ENCODE measurements around the gene KNTC1. TPM values are rescaled to one million over a fixed set of nuclear protein-coding genes. Genes with fewer than 3 reads are reported as not detected.
"Not testable (repeated sequence)": the region's sequence is repeated elsewhere in the genome, so short reads cannot be mapped to it uniquely, and the experiment has no call there.

Gene KNTC1
- polyA plus RNA-seq, 3 donors, result 35.0 to 48.4 (median 45.9) TPM

DNA sequence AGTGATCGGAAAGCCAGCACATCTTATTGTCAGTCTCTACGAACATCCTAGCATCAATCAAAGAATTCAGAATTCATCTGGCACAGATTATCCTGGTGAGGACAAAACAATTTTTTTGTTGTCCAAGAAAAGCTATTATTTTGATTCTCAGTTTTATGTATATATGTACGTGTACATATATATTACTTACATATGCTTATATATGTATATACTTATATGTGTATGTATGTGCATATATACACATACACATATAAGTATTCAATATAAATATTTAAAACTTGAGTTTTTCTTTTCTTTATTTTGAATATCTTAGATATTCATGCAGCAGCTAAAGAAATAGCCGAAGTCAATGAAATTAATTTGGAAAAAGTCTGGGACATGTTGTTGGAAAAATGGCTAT is 77.9 kb downstream of the KNTC1 start:
- no peak for DNase-seq (ENCODE audit: extremely low read depth in 1 of 11, low read depth in 9 of 11, low spot score in 4 of 11)

DNA sequence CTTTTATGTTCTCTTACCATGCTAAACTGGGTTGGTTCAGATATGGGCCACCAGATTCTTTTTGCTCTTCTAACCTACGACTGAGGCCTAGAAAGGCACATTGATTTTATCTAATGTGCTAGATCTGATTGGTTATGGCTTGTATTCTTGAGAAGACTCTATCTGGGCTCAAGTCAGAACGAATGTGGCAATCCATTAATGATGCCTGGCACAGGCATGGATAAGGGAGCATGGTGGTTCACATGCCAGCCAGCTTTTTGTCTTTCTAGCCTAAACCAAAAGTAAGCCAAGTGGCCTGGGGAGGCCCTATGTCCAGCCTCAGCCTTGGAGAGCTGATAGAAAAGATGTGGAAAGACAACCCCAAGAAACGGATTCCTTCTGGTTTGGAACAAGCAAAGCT is 82.7 kb downstream of the KNTC1 start:
- no peak for DNase-seq (ENCODE audit: extremely low read depth in 1 of 11, low read depth in 9 of 11, low spot score in 4 of 11)

DNA sequence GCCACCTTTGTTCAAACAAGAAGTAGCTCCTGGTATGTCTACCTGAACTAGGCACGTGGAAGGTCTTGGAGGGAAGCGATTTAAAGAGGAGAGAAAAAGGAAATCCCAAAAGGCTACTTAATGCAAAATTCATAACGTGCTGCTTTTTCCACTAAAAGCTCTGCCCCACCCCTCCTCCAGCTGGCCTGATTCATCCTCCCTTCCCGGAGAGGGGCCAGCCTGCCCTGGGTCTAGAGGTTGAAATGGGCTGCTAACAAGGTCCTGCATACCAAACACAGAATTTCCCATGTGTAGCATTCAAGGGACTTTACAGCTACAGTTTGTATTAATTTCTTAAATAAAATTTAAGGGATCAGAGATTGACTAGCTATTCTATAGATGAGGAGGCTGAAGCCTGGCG is 83.2 kb downstream of the KNTC1 start:
- no peak for DNase-seq (ENCODE audit: extremely low read depth in 1 of 11, low read depth in 9 of 11, low spot score in 4 of 11)

DNA sequence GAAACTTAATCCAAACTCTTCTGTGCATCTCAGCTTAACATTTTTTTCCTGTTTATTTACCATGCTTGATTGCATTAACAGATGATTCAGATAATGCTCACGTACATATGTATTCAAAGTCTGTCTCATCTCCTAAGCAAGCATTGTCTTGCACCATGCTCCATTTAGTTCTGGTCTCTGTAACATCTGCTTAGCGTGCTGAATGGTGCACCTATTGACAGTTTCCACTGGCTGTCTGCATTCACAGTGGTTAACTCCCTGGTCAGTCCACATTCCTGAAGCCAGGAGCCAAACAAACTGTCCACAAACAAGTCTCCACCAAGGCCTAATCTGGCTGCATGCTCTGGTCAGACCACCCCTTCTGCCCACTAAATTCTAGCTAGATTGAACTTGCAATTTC is 83.9 kb downstream of the KNTC1 start:
- no peak for DNase-seq (ENCODE audit: extremely low read depth in 1 of 11, low read depth in 9 of 11, low spot score in 4 of 11)

GRCh38 chr12:122614839-122615238 is 87.8 kb downstream of the KNTC1 start:
- DNase-seq (ENCODE audit: extremely low read depth in 1 of 11, low read depth in 9 of 11, low spot score in 4 of 11), result no peak

DNA sequence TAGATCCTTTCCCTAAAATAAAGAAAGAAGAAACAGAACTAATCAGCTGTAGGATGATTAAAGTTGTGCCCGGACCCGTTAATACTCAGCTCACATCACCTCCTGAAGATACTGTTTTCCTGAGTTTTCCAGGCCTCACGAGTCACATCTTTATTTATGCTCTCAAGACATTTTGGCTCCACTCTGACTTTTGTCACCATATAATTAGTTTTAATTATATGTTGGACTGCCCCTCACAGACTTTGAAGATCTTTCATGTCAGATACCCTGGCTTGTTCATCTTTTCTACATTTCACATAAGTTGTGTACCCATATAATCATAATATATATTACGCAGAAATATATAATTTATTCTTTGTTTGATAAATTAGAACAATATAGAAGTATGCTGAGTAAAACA is 88.7 kb downstream of the KNTC1 start:
- DNase-seq (ENCODE audit: extremely low read depth in 1 of 11, low read depth in 9 of 11, low spot score in 4 of 11), result no peak

DNA sequence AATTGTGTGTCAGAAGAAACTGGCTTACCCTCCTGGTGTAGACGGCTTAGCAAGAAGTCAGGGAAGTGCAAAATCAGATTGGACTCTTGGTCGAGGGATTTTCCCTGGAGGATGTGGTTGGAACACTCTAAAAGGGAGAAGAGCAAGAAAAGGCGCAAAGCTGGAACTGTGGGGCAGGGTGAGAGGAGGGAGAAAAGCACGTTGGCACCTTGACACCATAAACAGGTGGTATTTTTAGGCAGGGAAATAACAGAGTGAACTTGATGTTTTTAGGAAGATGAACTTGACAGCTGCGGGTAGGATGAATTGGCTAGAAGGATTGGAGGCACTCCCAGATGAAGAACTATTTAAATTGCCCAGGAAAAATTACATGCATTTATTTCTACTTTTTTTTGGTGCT is 108.4 kb downstream of the KNTC1 start:
- no peak for DNase-seq (ENCODE audit: extremely low read depth in 1 of 11, low read depth in 9 of 11, low spot score in 4 of 11)

- DNase-seq (ENCODE audit: extremely low read depth in 1 of 11, low read depth in 9 of 11, low spot score in 4 of 11), result no peak
Measured at GRCh38 chr12:122643207-122643805, 116.3 kb downstream of the KNTC1 start.

- no peak for DNase-seq (ENCODE audit: extremely low read depth in 1 of 11, low read depth in 9 of 11, low spot score in 4 of 11)
Measured at GRCh38 chr12:122646517-122647217, 119.6 kb downstream of the KNTC1 start.

DNA sequence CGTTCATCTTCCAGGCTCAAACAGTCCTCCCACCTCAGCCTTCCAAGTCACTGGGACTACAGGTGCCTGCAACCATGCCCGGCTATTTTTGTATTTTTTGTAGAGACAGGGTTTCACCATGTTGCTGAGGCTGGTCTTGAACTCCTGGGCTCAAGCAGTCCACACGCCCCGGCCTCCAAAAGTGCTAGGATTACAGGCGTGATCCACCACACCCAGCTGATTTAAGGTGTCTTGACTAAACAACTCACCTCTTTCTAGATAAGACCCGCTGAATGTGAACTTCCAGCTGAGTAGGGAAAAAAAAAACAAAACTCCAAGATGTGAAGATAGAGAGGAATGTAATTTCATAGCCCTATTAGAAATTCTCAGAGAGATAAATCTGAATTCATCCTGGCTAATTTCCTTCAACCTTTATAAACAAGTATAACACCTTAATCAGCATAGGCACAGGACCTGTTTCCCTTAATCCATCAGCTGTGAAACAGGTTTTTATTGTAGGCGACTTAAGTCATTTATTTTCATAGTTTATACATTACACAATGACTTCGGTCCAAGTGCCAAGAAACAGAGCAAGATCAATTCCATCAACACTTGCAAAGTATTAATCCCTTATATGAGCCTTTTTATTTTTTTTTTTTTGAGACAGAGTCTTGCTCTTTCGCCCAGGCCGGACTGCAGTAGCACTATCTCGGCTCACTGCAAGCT is 124.6 kb downstream of the KNTC1 start:
- DNase-seq (ENCODE audit: extremely low read depth in 1 of 11, low read depth in 9 of 11, low spot score in 4 of 11), result no peak

DNA sequence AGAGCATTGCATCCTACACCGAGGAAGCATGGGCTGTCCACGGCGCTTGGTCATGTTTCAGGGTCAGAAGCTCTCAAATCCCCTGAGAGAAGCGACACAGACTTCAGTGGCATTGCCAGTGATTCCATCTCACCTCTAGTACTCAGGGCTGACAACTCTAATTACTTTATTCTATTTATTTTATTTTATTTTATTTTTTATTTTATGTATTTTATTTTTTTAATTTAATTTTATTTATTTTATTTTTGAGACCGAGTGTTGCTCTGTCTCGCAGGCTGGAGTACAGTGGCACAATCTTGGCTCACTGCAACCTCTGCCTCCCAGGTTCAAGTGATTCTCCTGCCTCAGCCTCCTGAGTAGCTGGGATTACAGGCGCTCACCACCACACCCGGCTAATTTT is 126.2 kb downstream of the KNTC1 start:
- DNase-seq (ENCODE audit: extremely low read depth in 1 of 11, low read depth in 9 of 11, low spot score in 4 of 11), result not testable (repeated sequence)

GRCh38 chr12:122656298-122656697 is 129.2 kb downstream of the KNTC1 start:
- no peak for DNase-seq (ENCODE audit: extremely low read depth in 1 of 11, low read depth in 9 of 11, low spot score in 4 of 11)

- DNase-seq (ENCODE audit: extremely low read depth in 1 of 11, low read depth in 9 of 11, low spot score in 4 of 11), result no peak
Measured at GRCh38 chr12:122659579-122659978, 132.5 kb downstream of the KNTC1 start.

DNA sequence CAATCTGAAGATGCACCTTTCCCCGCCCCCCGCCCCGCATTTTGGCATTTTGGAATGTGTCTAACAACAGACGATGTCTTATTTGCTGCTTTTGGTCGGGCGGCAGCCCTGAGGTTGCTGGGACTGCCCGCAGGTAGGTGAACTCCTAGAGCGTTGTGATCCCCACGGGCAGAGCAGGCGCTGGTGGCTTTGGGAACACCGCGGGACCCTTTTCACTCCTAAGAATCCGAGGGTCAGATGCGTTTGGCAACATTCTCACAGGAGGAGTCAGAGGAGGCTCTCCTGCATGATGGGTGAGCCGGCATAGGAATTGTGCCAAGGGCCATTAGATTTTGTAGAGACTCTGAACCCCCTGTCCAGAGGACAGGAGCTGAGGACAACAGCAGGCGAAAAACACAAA is 134.2 kb downstream of the KNTC1 start:
- no peak for DNase-seq (ENCODE audit: extremely low read depth in 1 of 11, low read depth in 9 of 11, low spot score in 4 of 11)

DNA sequence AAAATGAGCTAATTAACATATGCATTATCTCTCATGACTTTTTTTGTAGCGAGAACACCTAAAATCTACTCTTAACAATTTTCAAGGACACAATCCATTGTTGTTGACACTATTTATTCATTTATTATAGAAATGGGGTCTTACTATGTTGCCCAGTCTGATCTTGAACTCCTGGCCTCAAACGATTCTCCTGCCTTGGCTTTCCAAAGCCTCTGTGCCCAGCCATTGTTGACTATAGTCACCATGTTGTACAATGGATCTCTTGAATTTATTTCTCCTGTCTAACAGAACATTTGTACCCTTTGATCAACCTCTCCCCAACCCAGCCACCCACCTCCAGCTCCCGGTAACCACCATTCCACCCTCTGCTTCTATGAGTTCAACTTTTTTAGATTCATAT is 134.9 kb downstream of the KNTC1 start:
- DNase-seq (ENCODE audit: extremely low read depth in 1 of 11, low read depth in 9 of 11, low spot score in 4 of 11), result no peak

DNA sequence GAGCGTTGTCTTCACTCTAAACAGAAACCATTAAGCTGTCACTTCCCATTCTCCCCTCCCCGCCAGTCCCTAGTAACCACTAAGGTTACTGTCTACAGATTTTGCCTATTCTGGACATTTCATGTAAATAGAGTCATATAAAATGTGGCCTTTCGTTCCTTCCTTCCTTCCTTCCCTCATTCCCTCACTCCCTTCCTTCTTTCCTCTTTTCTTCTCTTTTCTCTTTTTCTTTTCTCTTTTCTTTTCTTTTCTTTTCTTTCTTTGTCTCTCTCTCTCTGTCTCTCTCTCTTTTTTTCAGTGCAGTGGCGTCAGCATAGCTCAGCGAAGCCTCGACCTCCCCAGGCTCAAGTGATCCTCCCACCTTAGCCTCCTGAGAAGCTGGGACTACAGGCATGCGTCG is 138.3 kb downstream of the KNTC1 start:
- DNase-seq (ENCODE audit: extremely low read depth in 1 of 11, low read depth in 9 of 11, low spot score in 4 of 11), result no peak

GRCh38 chr12:122665759-122666158 is 138.7 kb downstream of the KNTC1 start:
- DNase-seq (ENCODE audit: extremely low read depth in 1 of 11, low read depth in 9 of 11, low spot score in 4 of 11), result no peak

GRCh38 chr12:122668268-122668667 is 141.2 kb downstream of the KNTC1 start:
- no peak for DNase-seq (ENCODE audit: extremely low read depth in 1 of 11, low read depth in 9 of 11, low spot score in 4 of 11)

DNA sequence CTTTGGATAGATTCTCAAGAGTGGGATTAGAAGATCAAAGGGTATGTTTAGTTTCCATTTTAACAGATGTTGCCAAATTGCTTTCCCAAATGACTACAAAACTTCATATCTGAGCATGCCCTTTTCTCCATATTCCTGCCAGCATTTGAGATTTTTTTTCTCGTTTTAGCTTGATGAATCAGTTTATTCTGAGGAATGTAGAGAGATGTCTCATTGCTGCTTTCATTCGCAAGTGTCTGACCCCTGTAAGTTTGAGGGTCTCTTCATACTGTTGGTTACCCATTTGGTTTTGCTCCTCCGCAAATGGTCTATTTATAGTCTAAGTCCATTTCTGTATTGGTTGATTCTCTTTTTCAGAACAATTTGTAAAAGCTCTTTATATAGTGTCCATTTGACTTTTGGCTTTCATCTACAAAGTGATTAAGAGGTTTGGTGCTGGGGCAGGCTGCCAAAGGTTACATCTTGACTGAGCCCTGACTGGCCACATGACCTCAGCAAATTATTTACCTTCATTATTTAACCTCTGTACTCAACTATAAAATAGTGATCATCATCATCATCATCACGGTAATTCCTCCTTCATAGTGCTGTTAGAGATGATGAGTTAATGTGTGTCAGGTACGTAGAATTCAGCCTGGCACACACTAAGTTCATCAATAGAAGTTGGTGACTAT is 142.5 kb downstream of the KNTC1 start:
- no peak for DNase-seq (ENCODE audit: extremely low read depth in 1 of 11, low read depth in 9 of 11, low spot score in 4 of 11)

GRCh38 chr12:122672515-122672914 is 145.5 kb downstream of the KNTC1 start:
- DNase-seq (ENCODE audit: extremely low read depth in 1 of 11, low read depth in 9 of 11, low spot score in 4 of 11), result no peak
